GM20000 (cell line): Measurements from ENCODE around the gene FXYD7.
"Not testable (repeated sequence)": the region's sequence is repeated elsewhere in the genome, so short reads cannot be mapped to it uniquely, and the experiment has no call there.

Source experiments
- DNase-seq: peaks from one replicate; pipeline ENCODE4 v3.0.0; 2012; ENCODE audit warnings: low spot score
- TF ChIP-seq, protein P1 (sequence below): IDR thresholded peaks from 2 replicates; pipeline ENCODE4 v1.5.1; 2012; ENCODE audit warnings: mild to moderate bottlenecking, control low read depth; ENCODE audit errors: extremely low read depth, missing control alignments

FXYD7 gene

GRCh38 chr19:35124098-35125060 lies 18.7 kb upstream of the FXYD7 start:
- TF ChIP-seq, protein P1, sequence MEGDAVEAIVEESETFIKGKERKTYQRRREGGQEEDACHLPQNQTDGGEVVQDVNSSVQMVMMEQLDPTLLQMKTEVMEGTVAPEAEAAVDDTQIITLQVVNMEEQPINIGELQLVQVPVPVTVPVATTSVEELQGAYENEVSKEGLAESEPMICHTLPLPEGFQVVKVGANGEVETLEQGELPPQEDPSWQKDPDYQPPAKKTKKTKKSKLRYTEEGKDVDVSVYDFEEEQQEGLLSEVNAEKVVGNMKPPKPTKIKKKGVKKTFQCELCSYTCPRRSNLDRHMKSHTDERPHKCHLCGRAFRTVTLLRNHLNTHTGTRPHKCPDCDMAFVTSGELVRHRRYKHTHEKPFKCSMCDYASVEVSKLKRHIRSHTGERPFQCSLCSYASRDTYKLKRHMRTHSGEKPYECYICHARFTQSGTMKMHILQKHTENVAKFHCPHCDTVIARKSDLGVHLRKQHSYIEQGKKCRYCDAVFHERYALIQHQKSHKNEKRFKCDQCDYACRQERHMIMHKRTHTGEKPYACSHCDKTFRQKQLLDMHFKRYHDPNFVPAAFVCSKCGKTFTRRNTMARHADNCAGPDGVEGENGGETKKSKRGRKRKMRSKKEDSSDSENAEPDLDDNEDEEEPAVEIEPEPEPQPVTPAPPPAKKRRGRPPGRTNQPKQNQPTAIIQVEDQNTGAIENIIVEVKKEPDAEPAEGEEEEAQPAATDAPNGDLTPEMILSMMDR: no peak
- peak; percentile 94 for DNase-seq

DNA sequence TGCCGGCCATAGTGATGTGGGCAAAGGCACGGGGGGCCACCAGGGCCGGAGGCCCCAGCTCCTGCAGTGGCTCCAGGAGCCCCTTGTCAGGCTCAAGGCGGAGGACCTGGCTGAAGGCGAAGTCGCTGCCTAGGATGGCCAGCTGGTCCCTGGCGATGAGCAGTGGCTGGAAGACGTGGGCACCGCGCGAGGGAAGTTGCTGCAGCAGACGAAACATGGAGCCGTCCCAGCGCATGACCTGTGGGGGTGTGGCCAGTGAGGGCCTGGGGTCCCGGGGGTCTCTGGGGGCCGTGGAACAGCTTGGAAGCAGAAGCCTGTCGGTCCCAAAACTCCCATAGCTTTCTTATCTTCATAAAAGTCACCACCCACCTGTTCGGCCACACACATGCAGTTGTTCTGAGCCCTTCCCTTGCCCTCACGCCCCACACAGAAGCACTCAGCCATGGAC lies 17.8 kb upstream of the FXYD7 start:
- TF ChIP-seq, protein P1: no peak
- DNase-seq: no peak

- no peak for DNase-seq
- TF ChIP-seq, protein P1: no peak
These were observed 17.1 kb upstream of the FXYD7 start for GRCh38 chr19:35125749-35126623.

DNA sequence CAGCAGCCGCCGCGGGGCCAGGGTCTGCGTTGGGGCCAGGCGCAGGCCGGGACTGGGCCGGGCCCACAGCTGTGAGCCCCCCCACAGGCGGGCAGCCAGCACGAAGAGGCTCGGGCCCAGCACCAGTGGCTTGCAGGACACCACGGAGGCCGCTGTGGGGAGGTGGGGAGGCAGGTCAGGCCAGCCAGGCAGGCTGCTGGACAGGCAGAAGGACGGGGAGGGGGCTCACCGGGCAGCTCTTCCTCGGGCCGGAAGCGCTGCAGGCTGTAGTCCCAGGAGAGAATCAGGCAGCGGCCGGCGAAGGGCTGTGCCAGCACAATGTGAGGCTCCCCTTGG lies 16.5 kb upstream of the FXYD7 start:
- TF ChIP-seq, protein P1: no peak
- no peak for DNase-seq

DNA sequence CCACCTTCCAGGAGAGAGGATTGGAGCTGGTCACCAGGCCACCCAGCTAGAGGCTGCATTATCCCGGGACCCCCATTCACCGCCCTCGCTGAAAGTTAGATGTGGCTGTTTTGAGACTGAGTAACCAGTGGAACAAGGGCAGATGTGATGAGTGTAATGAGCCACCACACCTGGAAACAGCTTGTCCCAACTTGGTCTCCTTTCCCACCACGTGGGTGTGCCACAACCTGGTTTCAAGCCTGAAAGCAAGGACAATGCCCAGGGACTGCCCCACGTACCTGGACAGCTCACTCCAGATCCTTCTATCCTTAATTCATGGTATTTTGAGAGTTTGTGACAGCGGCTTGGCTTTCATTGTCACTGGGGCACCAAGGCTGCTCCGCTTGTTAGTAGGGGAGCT lies 15.2 kb upstream of the FXYD7 start:
- no peak for DNase-seq
- TF ChIP-seq, protein P1: no peak

DNA sequence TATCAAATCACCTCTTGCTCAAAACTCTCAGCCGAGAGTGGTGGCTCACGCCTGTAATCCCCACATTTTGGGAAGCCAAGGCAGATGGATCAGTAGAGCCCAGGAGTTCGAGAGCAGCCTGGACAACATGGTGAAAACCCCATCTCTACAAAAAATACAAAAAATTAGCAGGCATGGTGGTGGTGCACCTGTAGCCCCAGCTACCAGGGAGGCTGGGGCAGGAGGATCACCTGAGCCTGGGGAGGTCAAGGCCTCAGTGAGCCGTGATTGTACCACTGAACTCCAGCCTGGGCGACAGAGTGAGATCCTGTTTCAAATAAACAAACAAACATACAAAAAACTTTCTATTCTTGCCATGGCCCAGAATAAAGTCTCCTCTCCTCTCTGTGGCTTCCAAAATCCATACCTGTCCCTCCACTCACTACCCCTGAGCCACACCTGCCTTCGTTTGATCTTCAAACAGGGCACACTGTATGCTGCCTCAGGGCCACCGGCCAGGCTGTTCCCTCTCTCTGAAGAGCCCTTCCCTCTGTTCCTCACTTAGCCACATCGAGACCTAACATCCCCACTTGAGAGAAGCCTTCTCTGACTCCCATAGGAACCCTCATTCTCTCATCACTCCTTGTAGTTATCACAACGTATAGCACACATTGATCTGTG lies 14.5 kb upstream of the FXYD7 start:
- TF ChIP-seq, protein P1: no peak
- no peak for DNase-seq

- DNase-seq: not testable (repeated sequence)
These were observed 13.3 kb upstream of the FXYD7 start for GRCh38 chr19:35129724-35130274.
